Activated T-cell treated with anti-CD3 and anti-CD28 coated beads for 24 hours (primary cell): Measurements from ENCODE around the gene GPBAR1.

Experiments used
- DNase-seq: peaks from one replicate; pipeline ENCODE4 v3.0.0-alpha.2; 2020; ENCODE audit warnings: low read depth

Gene GPBAR1

GRCh38 chr2:218244665-218245064 lies 16.1 kb upstream of the GPBAR1 start:
- DNase-seq = no peak

GRCh38 chr2:218245214-218245613 lies 15.6 kb upstream of the GPBAR1 start:
- no peak for DNase-seq

GRCh38 chr2:218249691-218250090 lies 11.1 kb upstream of the GPBAR1 start:
- no peak for DNase-seq

- DNase-seq = no peak
Measured at GRCh38 chr2:218252509-218253231, 8.1 kb upstream of the GPBAR1 start.

- DNase-seq = no peak
Measured at GRCh38 chr2:218253232-218253625, 7.6 kb upstream of the GPBAR1 start.

- no peak for DNase-seq
Measured at GRCh38 chr2:218255446-218255845, 5.4 kb upstream of the GPBAR1 start.

- no peak for DNase-seq
Measured at GRCh38 chr2:218256612-218257350, 4.0 kb upstream of the GPBAR1 start.

GRCh38 chr2:218257390-218257981 lies 3.3 kb upstream of the GPBAR1 start:
- DNase-seq = peak; percentile 60

GRCh38 chr2:218259099-218259961 lies 1.5 kb upstream of the GPBAR1 start:
- no peak for DNase-seq

- DNase-seq = no peak
Measured at GRCh38 chr2:218260166-218260565, 649 bp upstream of the GPBAR1 start.

GRCh38 chr2:218261423-218262236 lies 815 bp downstream of the GPBAR1 start:
- DNase-seq = no peak

- DNase-seq = no peak
Measured at GRCh38 chr2:218262237-218262600, 1.4 kb downstream of the GPBAR1 start.

- DNase-seq = no peak
Measured at GRCh38 chr2:218262631-218263586, 2.1 kb downstream of the GPBAR1 start.

GRCh38 chr2:218263817-218264641 lies 3.2 kb downstream of the GPBAR1 start:
- DNase-seq = no peak

GRCh38 chr2:218264773-218265561 lies 4.2 kb downstream of the GPBAR1 start:
- DNase-seq = no peak

GRCh38 chr2:218265626-218266025 lies 4.8 kb downstream of the GPBAR1 start:
- DNase-seq = no peak

GRCh38 chr2:218266316-218266979 lies 5.6 kb downstream of the GPBAR1 start:
- DNase-seq = no peak

- no peak for DNase-seq
Measured at GRCh38 chr2:218267259-218267658, 6.4 kb downstream of the GPBAR1 start.
